Sigmoid colon (tissue), 7 donors: Measurements from ENCODE around the gene SLC1A5. TPM values are rescaled to one million over a fixed set of nuclear protein-coding genes. Genes with fewer than 3 reads are reported as not detected.

Experiments
- DNase-seq: peaks from one replicate; pipeline ENCODE4 v3.0.0-alpha.2; 2019
- H3K27ac ChIP-seq, 4 donors: fragments of 200-600 bp; sonication (generic); one replicate each; pipeline ENCODE4 v1.5.1; 2016 to 2019; ENCODE audit warnings: mild to moderate bottlenecking in 1 of 4
- H3K27me3 ChIP-seq, 3 donors: fragments of 200-600 bp; sonication (generic); one replicate each; pipeline ENCODE4 v1.5.1; 2019; ENCODE audit warnings: mild to moderate bottlenecking in 1 of 3
- H3K36me3 ChIP-seq, 4 donors: fragments of 200-600 bp; sonication (generic); one replicate each; pipeline ENCODE4 v1.5.1; 2016 to 2019
- H3K4me1 ChIP-seq, 4 donors: fragments of 200-600 bp; sonication (generic); one replicate each; pipeline ENCODE4 v1.5.1; 2017 to 2019
- H3K4me3 ChIP-seq, 4 donors: fragments of 200-600 bp; sonication (generic); one replicate each; pipeline ENCODE4 v1.5.1; 2017 to 2019; ENCODE audit warnings: mild to moderate bottlenecking in 2 of 4, moderate library complexity in 1 of 4
- H3K9me3 ChIP-seq, 4 donors: fragments of 200-600 bp in 3 of 4; sonication (generic) in 3 of 4; one replicate each; pipeline versions ENCODE4 v1.5.1 to v1.6.1; 2013 to 2019
- EP300 ChIP-seq, 4 donors: sonication (generic); formaldehyde crosslinking; IDR thresholded peaks; one replicate each; pipeline ENCODE4 v1.6.1; 2017; ENCODE audit warnings: antibody characterized with exemption in 4 of 4
- POLR2A ChIP-seq, 2 donors: fragments of 450-650 bp; IDR thresholded peaks; one replicate each; pipeline ENCODE4 v1.6.1; 2016; ENCODE audit warnings: antibody characterized with exemption in 2 of 2, mild to moderate bottlenecking in 2 of 2, moderate library complexity in 2 of 2
- POLR2AphosphoS5 ChIP-seq, 4 donors: sonication (generic); formaldehyde crosslinking; IDR thresholded peaks; one replicate each; pipeline ENCODE4 v1.6.1; 2017; ENCODE audit warnings: antibody characterized with exemption in 4 of 4
- WGBS, 2 donors: extraction: QIAGEN DNeasy Blood & Tissue Kit; methylation state at CpG; one replicate each; pipeline ENCODE4 v1.1.7; 2013; 5-methylcytosine and 5-hydroxymethylcytosine counted together
- intact Hi-C: fragments of 100-400 bp; cut with DNase I; formaldehyde crosslinking; loops from one replicate; pipeline ENCODE4 v1.15.1; 2023
- polyA plus RNA-seq, 3 donors: library from polyadenylated mRNA; stranded (reverse); fragments of 200-250 nt; gene quantifications; one replicate each; pipeline ENCODE4 v1.2.3, GENCODE V29; 2013
- total RNA-seq, 4 donors: library from RNA; depleted of rRNA; stranded (reverse); fragments of >200 nt; gene quantifications; one replicate each; pipeline ENCODE4 v1.1.0, GENCODE V29; 2016
- TF ChIP-seq, protein P1 (sequence below), 4 experiments: fragments of 450-650 bp in 3 of 4; fragments of 200-600 bp in 1 of 4; IDR thresholded peaks; one replicate each; pipeline ENCODE4 v1.5.1; 2016 to 2019; ENCODE audit warnings: antibody characterized with exemption in 4 of 4, mild to moderate bottlenecking in 3 of 4, moderate library complexity in 2 of 4
- donor health status: healthy with polysubstance abuse.
- donor health status: Bipolar disorder and iron deficiency.
- donor health status: healthy.

The SLC1A5 gene
- total RNA-seq (10 to 100 TPM; 21.8 to 28.8 (median 24.8) TPM), polyA plus RNA-seq (100 to 1,000 TPM in 1 of 3 donors, 10 to 100 TPM in 2; 24.7 to 122 (median 30.6) TPM)

DNA sequence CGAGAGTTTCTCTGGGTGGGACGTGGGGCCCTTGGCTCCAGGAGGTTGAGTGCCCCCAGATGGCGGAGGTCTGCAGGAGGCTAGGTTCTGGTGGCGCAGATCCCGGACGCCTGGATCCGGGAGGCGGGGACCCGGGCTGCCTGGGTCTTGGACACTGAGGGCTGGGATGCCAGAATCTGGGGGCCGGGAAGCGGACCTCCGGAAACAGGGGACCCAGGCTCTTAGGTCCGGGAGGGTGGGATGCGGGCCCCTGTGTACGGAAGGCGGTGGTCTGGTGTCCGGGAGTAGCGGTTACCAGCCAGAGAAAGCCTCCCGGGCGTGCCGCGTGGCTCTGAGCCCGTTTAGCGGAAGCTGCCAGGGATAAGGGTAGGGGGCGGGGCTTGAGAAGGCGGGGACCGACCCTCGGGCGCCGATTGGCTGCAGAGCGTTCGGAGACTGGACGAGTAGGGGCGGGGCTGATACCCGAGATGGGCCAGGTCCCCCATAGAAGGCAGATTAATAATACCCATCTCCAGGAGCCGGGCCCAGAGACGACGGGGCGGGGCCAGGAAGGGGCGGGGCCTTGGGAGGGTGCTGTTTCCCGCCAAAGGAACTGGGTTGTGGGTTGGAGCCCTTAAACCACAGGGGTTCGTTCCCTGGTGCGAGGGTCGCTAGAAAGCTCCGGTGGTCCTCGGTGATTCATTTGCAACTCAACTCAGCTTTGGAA is at the start of gene SLC1A5:
TSS of gene SLC1A5 (minus strand) at position 333 of the 706 bp plus-strand sequence. CDS start 629 bp downstream, outside the sequence.
- H3K27ac ChIP-seq, result peak within 1 kb of the TSS; percentile 77 to 82 (median 80)
- DNase-seq, result peak; percentile 98
- H3K27me3 ChIP-seq, result no peaks in the 10 kb centered on the region
- no peaks in the 10 kb centered on the region for H3K9me3 ChIP-seq
- intact Hi-C loops, result loop anchor here (10.0 kb wide), 1 partner anchor 46 kb away; no protein-coding TSS in a partner anchor
- no peak for TF ChIP-seq EP300 (IDR thresholded peaks at IDR 0.05)
- TF ChIP-seq POLR2A (IDR thresholded peaks at IDR 0.05), result peak; percentile 83 to 94
- TF ChIP-seq, protein P1, sequence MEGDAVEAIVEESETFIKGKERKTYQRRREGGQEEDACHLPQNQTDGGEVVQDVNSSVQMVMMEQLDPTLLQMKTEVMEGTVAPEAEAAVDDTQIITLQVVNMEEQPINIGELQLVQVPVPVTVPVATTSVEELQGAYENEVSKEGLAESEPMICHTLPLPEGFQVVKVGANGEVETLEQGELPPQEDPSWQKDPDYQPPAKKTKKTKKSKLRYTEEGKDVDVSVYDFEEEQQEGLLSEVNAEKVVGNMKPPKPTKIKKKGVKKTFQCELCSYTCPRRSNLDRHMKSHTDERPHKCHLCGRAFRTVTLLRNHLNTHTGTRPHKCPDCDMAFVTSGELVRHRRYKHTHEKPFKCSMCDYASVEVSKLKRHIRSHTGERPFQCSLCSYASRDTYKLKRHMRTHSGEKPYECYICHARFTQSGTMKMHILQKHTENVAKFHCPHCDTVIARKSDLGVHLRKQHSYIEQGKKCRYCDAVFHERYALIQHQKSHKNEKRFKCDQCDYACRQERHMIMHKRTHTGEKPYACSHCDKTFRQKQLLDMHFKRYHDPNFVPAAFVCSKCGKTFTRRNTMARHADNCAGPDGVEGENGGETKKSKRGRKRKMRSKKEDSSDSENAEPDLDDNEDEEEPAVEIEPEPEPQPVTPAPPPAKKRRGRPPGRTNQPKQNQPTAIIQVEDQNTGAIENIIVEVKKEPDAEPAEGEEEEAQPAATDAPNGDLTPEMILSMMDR (IDR thresholded peaks at IDR 0.05), result no peak
- peak; percentile 93 to 98 (median 97) for TF ChIP-seq POLR2AphosphoS5 (IDR thresholded peaks at IDR 0.05)
- 1 to 3% methylated on average over 46 of the region's 46 CpGs for WGBS, 2 donors
- H3K36me3 ChIP-seq, result no peaks in the 10 kb centered on the region
- peaks cover 0 to 50% (median 33%) of the 10 kb centered on the region in 4 donors for H3K4me1 ChIP-seq
- H3K4me3 ChIP-seq, result peak within 1 kb of the TSS; percentile 46 to 65 (median 59)

DNA sequence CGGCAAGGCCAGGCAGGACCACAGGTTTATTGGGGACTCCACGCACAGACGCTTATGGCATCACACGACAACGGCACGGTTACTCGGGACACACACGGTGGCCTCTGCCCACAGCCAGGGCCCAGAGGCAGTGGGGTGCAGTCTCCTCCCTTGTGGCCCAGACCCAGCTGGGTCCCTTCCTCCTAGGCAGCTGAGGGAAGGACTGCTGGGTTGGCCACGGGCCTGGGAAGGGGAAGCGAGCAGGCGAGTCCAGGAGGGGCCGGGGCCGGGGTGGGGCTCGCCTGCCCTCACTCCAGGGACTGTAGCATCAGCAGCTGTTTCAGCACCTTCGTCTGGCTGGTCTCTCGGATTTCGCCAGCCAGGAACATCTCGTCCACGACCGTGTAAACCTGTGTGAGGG is 49.8 kb upstream of the SLC1A5 start:
- H3K9me3 ChIP-seq, result no peaks in the 10 kb centered on the region
- 87 to 88% methylated on average over 20 of the region's 20 CpGs for WGBS, 2 donors
- H3K4me1 ChIP-seq, result peaks cover 0 to 39% (median 29%) of the 10 kb centered on the region in 4 donors

DNA sequence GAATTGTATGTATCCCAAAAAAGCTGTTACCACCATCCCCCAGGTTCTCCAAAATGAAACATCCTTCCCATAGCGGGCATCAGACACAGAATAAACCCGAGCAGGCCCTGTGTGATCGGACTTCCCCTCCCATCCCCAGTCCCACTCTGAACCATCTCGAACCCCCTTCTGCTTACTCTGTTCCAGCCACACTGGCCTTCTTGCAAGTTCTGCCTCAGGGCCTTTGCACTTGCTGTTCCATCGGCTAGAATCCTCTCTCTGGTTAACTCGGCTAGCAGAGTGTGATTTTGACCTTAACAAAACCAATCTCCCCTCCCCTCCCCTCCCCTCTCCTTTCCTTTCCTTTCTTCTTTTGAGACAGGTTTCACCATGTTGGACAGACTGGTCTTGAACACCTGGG is 46.6 kb upstream of the SLC1A5 start:
- Histone ChIP-seq H3K27ac (no peak overlapping the region), H3K4me1 (peaks cover 0 to 18% (median 9%) of the 10 kb centered on the region in 4 donors), H3K4me3 (no peak overlapping the region), H3K36me3 (peaks cover 5 to 33% (median 14%) of the 10 kb centered on the region in 4 donors), H3K9me3 (no peaks in the 10 kb centered on the region), H3K27me3 (no peaks in the 10 kb centered on the region)
- intact Hi-C loops, result loop anchor here (10.0 kb wide), 1 partner anchor 50 kb away; the partner anchor contains the start of gene SLC1A5
- no peak for DNase-seq
- 96 to 97% methylated on average over 6 of the region's 6 CpGs for WGBS, 2 donors
- TF ChIP-seq, protein P1 (IDR thresholded peaks at IDR 0.05), result no peak
- TF ChIP-seq POLR2AphosphoS5 (IDR thresholded peaks at IDR 0.05) (no peak), EP300 (IDR thresholded peaks at IDR 0.05) (no peak), POLR2A (IDR thresholded peaks at IDR 0.05) (no peak)

More for the DNA sequence above, 49.8 kb upstream of the SLC1A5 start:
- intact Hi-C loops, result loop anchor here (2.0 to 10.0 kb wide), 2 partner anchors 53 to 135 kb away; partner anchors contain the start of gene SLC1A5
- no peak for DNase-seq
- H3K36me3 ChIP-seq, result peaks cover 5 to 45% (median 20%) of the 10 kb centered on the region in 4 donors
- no peak overlapping the region for H3K4me3 ChIP-seq
- H3K27ac ChIP-seq, result no peak overlapping the region
- no peaks in the 10 kb centered on the region for H3K27me3 ChIP-seq
- TF ChIP-seq POLR2AphosphoS5 (IDR thresholded peaks at IDR 0.05), result no peak
- TF ChIP-seq POLR2A (IDR thresholded peaks at IDR 0.05), result no peak
- TF ChIP-seq, protein P1 (IDR thresholded peaks at IDR 0.05), result no peak
- no peak for TF ChIP-seq EP300 (IDR thresholded peaks at IDR 0.05)

DNA sequence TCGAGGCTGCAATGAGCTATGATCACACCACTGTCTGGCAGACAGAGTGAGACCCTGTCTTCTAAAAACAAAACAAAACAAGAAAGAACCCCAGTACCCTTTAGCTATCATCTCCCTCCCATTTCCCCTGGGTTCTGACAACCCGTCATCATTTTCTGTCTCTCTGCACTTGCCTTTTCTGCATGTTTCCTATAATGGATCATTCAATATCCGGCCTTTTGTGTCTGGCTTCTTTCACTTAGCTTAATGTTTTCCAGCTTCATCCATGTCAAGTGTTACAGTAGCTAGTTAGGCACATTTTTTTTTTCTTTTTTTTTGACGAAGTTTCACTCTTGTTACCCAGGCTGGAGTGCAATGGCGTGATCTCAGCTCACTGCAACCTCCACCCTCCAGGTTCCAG is 45.7 kb upstream of the SLC1A5 start:
- Histone ChIP-seq H3K4me1 (peaks cover 0 to 18% (median 9%) of the 10 kb centered on the region in 4 donors), H3K27ac (no peak overlapping the region), H3K4me3 (no peak overlapping the region), H3K36me3 (peaks cover 0 to 25% (median 11%) of the 10 kb centered on the region in 4 donors), H3K27me3 (no peaks in the 10 kb centered on the region), H3K9me3 (no peaks in the 10 kb centered on the region)
- WGBS, 2 donors, result 86 to 89% methylated on average over 5 of the region's 5 CpGs
- TF ChIP-seq POLR2A (IDR thresholded peaks at IDR 0.05), result no peak
- TF ChIP-seq POLR2AphosphoS5 (IDR thresholded peaks at IDR 0.05), result no peak
- no peak for TF ChIP-seq EP300 (IDR thresholded peaks at IDR 0.05)
- TF ChIP-seq, protein P1 (IDR thresholded peaks at IDR 0.05), result no peak
- intact Hi-C loops, result loop anchor here (10.0 kb wide), 1 partner anchor 49 kb away; the partner anchor contains the start of gene SLC1A5
- DNase-seq, result no peak
